HuH-7 (cell line): ENCODE data around the gene CDCA3.

Experiments used
- DNase-seq: peaks from one replicate; pipeline ENCODE4 v3.0.0; 2011; ENCODE audit warnings: low spot score

CDCA3 gene

GRCh38 chr12:6831450-6831995, 19.6 kb downstream of the CDCA3 start:
- DNase-seq, result no peak

DNA sequence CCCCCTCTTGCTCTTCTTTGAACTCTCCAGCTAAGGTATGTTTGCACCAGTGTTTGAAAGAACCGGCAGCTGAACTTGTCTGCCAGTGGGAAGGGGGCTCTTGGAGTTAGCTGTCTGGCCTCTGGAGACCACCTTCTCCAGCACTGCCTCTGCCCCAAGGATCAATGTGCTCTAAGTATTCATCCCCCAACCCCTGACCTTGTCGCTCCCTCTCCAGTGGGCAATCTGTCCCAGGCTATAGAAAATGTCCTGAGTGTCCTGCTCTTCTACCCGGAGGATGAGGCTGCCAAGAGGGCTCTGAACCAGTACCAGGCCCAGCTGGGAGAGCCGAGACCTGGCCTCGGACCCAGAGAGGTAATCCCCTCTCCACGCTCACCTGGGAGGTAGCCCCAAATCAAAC, 20.1 kb downstream of the CDCA3 start:
- DNase-seq, result no peak

GRCh38 chr12:6830286-6830890, 20.7 kb downstream of the CDCA3 start:
- no peak for DNase-seq

DNA sequence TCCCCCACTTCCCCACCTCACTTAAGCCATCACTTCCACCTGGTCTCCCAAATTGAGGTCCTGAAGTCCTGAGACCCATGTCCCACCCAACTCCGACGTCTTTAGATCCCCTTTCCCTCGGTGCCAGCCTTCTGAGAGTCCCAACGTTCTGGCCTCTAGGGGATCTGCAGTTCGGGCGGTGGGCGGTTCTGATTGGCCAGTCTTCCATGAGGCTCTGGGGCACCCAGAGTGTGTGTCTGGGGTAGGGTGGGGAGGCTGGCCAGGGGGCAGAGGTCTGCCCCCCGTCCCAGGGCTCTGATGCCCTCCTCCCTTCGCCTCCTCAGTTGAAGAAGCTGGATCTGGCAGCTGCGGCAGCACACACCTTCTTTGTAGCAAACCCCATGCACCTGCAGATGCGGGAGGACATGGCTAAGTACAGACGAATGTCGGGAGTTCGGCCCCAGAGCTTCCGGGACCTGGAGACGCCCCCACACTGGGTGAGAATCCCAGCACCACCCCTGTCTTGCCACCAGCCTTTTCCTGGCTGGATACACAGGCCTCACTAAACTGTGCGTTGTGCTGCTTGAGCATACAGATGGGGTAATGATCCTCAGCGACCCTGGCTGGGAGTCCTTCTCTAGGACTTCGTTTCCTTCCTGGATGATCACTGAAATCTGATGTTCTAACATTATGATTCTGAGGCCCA, 21.4 kb downstream of the CDCA3 start:
- DNase-seq, result peak; percentile 86

DNA sequence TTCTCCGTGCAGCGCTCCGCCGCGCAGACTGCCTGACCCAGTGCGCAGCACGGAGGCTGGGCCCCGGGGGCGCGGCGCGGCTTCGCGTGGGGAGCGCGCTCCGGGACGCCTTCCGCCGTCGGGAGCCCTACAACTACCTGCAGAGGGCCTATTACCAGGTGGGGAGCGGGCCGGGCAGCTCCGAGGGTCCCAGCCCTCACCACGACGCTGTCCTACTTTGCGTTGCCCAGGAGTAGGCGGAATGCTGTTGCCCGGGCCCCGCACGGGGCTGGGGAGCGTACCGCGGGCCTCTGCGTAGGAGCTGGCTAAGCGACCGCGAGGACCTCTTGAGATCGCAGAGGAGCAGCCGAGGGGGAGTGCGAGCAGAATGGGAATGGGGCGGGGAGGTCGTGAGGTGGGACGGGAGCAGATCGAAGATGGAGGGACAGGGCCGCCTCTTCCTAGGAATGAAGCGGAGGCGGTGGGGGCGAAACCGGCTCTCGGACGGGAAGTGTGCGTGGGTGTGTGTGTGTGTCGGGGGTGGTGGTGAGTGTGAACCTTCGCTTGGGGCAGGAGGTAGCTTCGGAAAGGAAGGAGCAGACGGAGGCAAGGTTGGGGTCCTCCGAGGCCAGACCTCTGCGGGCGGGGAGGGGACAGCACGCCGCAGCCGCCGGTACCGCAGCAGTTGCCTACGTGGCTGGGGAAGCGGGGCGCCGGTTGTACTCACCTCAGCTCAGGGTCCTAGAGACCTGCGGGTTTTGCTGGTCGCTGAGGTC, 22.1 kb downstream of the CDCA3 start:
- DNase-seq, result peak; percentile 58

- peak; percentile 59 for DNase-seq
These were observed 22.9 kb downstream of the CDCA3 start, which contains the start of gene P3H3 for GRCh38 chr12:6827982-6828780. Gene P3H3, plus strand, starts transcription at chr12:6828407. Its CDS starts 34 bp downstream, at chr12:6828441.

GRCh38 chr12:6827437-6827911, 23.6 kb downstream of the CDCA3 start:
- peak; percentile 98 for DNase-seq

DNA sequence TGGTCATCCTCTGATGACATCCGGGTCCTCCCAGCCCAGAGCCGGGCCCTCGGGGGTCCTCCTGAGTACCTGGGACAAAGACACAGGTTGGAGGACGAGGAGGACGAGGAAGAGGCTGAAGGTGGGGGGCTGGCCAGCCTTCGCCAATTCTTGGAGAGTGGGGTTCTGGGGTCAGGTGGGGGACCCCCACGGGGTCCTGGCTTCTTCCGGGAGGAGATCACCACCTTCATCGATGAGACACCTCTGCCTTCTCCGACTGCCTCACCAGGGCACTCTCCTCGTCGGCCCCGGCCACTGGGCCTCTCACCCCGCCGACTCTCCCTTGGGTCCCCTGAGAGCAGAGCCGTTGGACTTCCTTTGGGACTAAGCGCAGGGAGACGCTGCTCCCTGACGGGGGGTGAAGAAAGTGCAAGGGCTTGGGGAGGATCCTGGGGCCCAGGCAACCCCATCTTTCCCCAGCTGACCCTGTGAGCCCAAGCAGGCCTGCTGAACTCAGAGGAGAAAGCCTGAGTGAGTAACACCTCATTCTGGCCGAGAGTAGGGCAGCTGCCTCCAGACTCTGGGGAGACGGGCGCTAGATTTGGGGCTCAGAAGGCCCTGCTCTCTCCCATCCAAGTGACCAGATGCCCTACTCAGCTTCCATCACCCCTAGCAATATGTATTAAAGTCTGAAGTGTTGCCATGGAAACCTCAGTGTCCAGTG, 24.2 kb downstream of the CDCA3 start:
- no peak for DNase-seq

- DNase-seq, result no peak
These were observed 24.9 kb downstream of the CDCA3 start for GRCh38 chr12:6826125-6826733.

DNA sequence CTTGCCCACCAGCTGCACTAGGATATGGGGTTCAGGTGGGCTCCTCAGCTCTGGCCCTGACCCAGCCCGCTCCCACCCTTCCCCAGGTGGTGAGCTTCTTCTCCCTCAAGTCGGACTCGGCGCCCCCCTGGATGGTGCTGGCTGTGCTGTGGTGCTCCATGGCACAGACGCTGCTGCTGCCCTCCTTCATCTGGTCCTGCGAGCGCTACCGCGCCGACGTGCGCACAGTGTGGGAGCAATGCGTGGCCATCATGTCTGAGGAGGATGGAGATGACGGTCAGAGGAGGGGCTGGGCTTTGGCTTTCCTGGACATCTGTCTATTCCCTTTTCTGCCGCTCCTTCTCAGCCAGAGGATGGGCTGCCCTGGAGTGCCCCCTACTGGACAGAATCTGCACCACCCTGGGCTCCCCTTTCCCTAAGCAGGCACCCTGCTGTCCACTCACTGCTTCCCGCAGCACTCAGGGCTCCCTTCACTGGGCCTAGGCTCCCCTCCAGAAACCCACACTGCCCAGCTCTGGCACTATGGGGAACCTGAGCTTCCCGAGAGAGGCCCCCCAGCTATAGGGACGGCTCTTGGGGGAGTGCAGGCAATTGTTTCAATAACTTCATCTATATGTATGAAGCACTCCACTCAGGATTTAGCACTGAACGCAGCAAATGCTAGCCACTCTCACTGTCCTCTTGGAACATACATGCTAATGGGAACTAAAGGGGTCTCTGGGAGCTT, 25.5 kb downstream of the CDCA3 start:
- DNase-seq, result peak; percentile 97

DNA sequence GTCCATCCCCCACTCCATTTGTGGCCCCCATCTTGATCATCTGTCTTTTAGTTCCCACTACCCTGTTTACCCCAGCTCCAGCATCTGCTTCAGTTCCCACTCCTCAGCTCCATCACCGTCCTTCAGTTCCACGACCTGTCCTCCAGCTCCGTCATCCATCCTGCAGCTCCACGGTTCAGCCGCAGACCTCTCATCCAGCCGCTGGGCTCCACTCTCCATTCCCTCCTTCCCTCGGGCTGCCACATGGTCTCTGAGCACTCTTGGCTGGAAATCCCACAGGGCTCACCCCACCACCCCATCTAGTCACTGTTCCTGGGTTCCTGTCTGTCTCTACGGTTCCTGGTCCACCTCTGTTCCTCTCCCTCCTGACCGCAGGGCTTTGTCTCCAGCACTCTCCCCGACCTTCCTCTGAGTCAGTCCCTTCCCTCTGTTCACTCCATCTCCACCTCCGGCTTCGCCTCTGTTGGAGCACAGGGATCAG, 26.1 kb downstream of the CDCA3 start:
- no peak for DNase-seq

DNA sequence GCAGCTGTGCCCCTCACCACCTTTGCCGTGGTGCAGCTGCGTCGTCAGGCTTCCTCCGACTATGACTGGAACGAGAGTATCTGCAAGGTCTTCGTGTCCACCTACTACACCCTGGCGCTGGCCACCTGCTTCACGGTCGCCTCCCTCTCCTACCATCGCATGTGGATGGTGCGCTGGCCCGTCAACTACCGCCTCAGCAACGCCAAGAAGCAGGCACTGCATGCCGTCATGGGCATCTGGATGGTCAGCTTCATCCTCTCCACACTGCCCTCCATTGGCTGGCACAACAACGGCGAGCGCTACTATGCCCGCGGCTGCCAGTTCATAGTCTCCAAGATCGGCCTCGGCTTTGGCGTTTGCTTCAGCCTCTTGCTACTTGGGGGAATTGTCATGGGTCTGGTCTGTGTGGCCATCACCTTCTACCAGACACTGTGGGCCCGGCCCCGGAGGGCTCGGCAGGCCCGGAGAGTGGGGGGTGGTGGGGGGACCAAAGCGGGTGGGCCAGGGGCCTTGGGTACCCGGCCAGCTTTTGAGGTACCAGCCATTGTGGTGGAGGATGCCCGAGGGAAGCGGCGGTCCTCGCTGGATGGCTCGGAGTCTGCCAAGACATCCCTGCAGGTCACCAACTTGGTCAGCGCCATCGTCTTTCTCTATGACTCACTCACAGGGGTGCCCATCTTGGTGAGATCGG, 26.9 kb downstream of the CDCA3 start:
- no peak for DNase-seq

- no peak for DNase-seq
These were observed 27.7 kb downstream of the CDCA3 start for GRCh38 chr12:6823182-6824084.

GRCh38 chr12:6822426-6823135, 28.5 kb downstream of the CDCA3 start:
- no peak for DNase-seq

- peak; percentile 71 for DNase-seq
These were observed 29.3 kb downstream of the CDCA3 start, which contains the start of gene GPR162 for GRCh38 chr12:6821591-6822425. Gene GPR162, plus strand, starts transcription at chr12:6821821. Its CDS starts 2,078 bp downstream, at chr12:6823899.

DNA sequence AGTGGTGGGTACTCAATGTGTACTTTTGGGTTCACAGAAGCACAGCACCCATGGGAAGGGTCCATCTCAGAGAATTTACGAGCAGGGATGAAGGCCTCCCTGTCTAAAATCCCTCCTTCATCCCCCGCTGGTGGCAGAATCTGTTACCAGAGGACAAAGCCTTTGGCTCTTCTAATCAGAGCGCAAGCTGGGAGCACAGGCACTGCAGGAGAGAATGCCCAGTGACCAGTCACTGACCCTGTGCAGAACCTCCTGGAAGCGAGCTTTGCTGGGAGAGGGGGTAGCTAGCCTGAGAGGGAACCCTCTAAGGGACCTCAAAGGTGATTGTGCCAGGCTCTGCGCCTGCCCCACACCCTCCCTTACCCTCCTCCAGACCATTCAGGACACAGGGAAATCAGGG, 30.9 kb downstream of the CDCA3 start:
- no peak for DNase-seq
